Neural cell (in vitro differentiated cells): ENCODE measurements around the gene GDF11. TPM values are rescaled to one million over a fixed set of nuclear protein-coding genes. Genes with fewer than 3 reads are reported as not detected.
A peak's percentile ranks its signal among the peaks of the same experiment; 100 is the strongest.

Source experiments
- H2AFZ ChIP-seq: fragments of 200-600, 300-800 bp; sonication (generic), shearing (Covaris generic); 2 replicates; pipeline ENCODE4 v1.6.0; 2014; ENCODE audit warnings: low read depth, mild to moderate bottlenecking, antibody characterized with exemption, low read length, moderate library complexity
- H3F3A ChIP-seq: fragments of 200-600 bp; shearing (Covaris generic); 2 replicates; pipeline ENCODE4 v1.6.1; 2016; ENCODE audit warnings: mild to moderate bottlenecking, moderate library complexity, mixed read lengths, antibody characterized with exemption, low read length; ENCODE audit not compliant: insufficient read depth, poor library complexity, severe bottlenecking
- H3K27ac ChIP-seq: fragments of 200-600, 300-800 bp; sonication (generic), shearing (Covaris generic); 2 replicates; pipeline ENCODE4 v1.5.1; 2014; ENCODE audit warnings: mild to moderate bottlenecking, low read length, moderate library complexity
- H3K27me3 ChIP-seq: fragments of 300-800, 200-600 bp; sonication (generic), shearing (Covaris generic); 2 replicates; pipeline ENCODE4 v1.6.0; 2014; ENCODE audit warnings: mild to moderate bottlenecking, low read depth, low read length, moderate library complexity; ENCODE audit not compliant: insufficient read depth
- H3K36me3 ChIP-seq: fragments of 300-800, 200-600 bp; sonication (generic), shearing (Covaris generic); 2 replicates; pipeline ENCODE4 v1.5.1; 2014; ENCODE audit warnings: mild to moderate bottlenecking, antibody characterized with exemption, low read length, moderate library complexity; ENCODE audit not compliant: insufficient read depth
- H3K4me2 ChIP-seq: fragments of 300-800, 200-600 bp; sonication (generic), shearing (Covaris generic); 2 replicates; pipeline ENCODE4 v1.6.0; 2014; ENCODE audit warnings: mild to moderate bottlenecking, low read length
- H3K4me3 ChIP-seq: fragments of 300-800, 200-600 bp; sonication (generic), shearing (Covaris generic); 2 replicates; pipeline ENCODE4 v1.5.1; 2014; ENCODE audit warnings: mild to moderate bottlenecking, low read length, moderate library complexity
- H3K79me2 ChIP-seq: fragments of 200-600 bp; shearing (Covaris generic); replicated peaks from 2 replicates; pipeline ENCODE4 v1.6.0; 2014; ENCODE audit warnings: mild to moderate bottlenecking, low read length, moderate library complexity; ENCODE audit not compliant: insufficient read depth
- H3K9ac ChIP-seq: fragments of 300-800, 200-600 bp; sonication (generic), shearing (Covaris generic); 2 replicates; pipeline ENCODE4 v1.6.1; 2016; ENCODE audit warnings: mild to moderate bottlenecking, low read length, mixed read lengths
- H3K9me2 ChIP-seq: fragments of 200-600 bp; shearing (Covaris generic); 2 replicates; pipeline ENCODE4 v1.6.1; 2016; ENCODE audit warnings: mild to moderate bottlenecking, low read length, mixed read lengths; ENCODE audit not compliant: insufficient read depth
- H3K9me3 ChIP-seq: fragments of 200-600, 300-800 bp; sonication (generic), shearing (Covaris generic); 2 replicates; pipeline ENCODE4 v1.6.1; 2016; ENCODE audit warnings: mild to moderate bottlenecking, mixed run types, low read length, moderate library complexity, mixed read lengths
- H4K20me1 ChIP-seq: fragments of 200-600 bp; shearing (Covaris generic); 2 replicates; pipeline ENCODE4 v1.6.1; 2016; ENCODE audit warnings: mild to moderate bottlenecking, mixed run types; ENCODE audit not compliant: insufficient read depth
- CTCF ChIP-seq: fragments of 450-650 bp; IDR thresholded peaks from 2 replicates; pipeline ENCODE4 v1.5.1; 2014; ENCODE audit warnings: antibody characterized with exemption, mild to moderate bottlenecking, moderate library complexity; ENCODE audit not compliant: poor library complexity, severe bottlenecking
- EP300 ChIP-seq: fragments of 450-650 bp; conservative IDR thresholded peaks from 2 replicates; pipeline ENCODE4 v1.6.1; 2014; ENCODE audit warnings: antibody characterized with exemption, mild to moderate bottlenecking, moderate library complexity; ENCODE audit not compliant: poor library complexity, severe bottlenecking
- EZH2 ChIP-seq: fragments of 200-600, 300-800 bp; shearing (Covaris generic), sonication (generic); IDR thresholded peaks from 2 replicates; pipeline ENCODE4 v1.6.1; 2014; ENCODE audit warnings: antibody characterized with exemption, low read length, borderline replicate concordance, mild to moderate bottlenecking; ENCODE audit not compliant: insufficient read depth, poor library complexity, severe bottlenecking
- MXI1 ChIP-seq: fragments of 450-650 bp; conservative IDR thresholded peaks from 2 replicates; pipeline ENCODE4 v1.6.1; 2014; ENCODE audit warnings: antibody characterized with exemption, mild to moderate bottlenecking; ENCODE audit not compliant: poor library complexity, severe bottlenecking
- POLR2AphosphoS5 ChIP-seq: IDR thresholded peaks from 2 replicates; pipeline ENCODE4 v1.6.1; 2012
- RAD21 ChIP-seq: fragments of 450-650 bp; conservative IDR thresholded peaks from 2 replicates; pipeline ENCODE4 v1.6.1; 2014; ENCODE audit warnings: antibody characterized with exemption, mild to moderate bottlenecking, moderate library complexity
- REST ChIP-seq: IDR thresholded peaks from 2 replicates; pipeline ENCODE4 v1.6.1; 2012; ENCODE audit warnings: borderline replicate concordance
- SMC3 ChIP-seq: fragments of 450-650 bp; conservative IDR thresholded peaks from 2 replicates; pipeline ENCODE4 v1.6.1; 2014; ENCODE audit warnings: antibody characterized with exemption, mild to moderate bottlenecking, moderate library complexity; ENCODE audit not compliant: poor library complexity
- TAF1 ChIP-seq: IDR thresholded peaks from 2 replicates; pipeline ENCODE4 v1.6.1; 2012; ENCODE audit warnings: low read depth
- polyA plus RNA-seq: library from polyadenylated mRNA; depleted of rRNA; stranded (reverse); fragments of >200 nt; gene quantifications from 2 replicates; pipeline ENCODE4 v1.2.3, GENCODE V29; 2014

GDF11 gene
- polyA plus RNA-seq, 1 donor from 2014 or later: 16.0 TPM

- no peak overlapping the region for H2AFZ ChIP-seq
- H3K27me3 ChIP-seq: no peaks in the 10 kb centered on the region
- peak overlapping the region; percentile 91 for H3K4me3 ChIP-seq
- H3K9me2 ChIP-seq: no peaks in the 10 kb centered on the region
- H4K20me1 ChIP-seq: no peaks in the 10 kb centered on the region
- no peaks in the 10 kb centered on the region for H3K9me3 ChIP-seq
- peaks cover 19% of the 10 kb centered on the region for H3K79me2 ChIP-seq
- peaks cover 3% of the 10 kb centered on the region for H3K36me3 ChIP-seq
- peak overlapping the region; percentile 90 for H3K4me2 ChIP-seq
- no peaks in the 10 kb centered on the region for H3F3A ChIP-seq
- peak overlapping the region; percentile 97 for H3K9ac ChIP-seq
- no peak for TF ChIP-seq POLR2AphosphoS5
- TF ChIP-seq CTCF: no peak
- no peak for TF ChIP-seq REST
- TF ChIP-seq RAD21: no peak
- no peak for TF ChIP-seq MXI1
- TF ChIP-seq SMC3: no peak
- no peak for TF ChIP-seq TAF1
- TF ChIP-seq EP300: no peak
- TF ChIP-seq EZH2: no peak
- H3K27ac ChIP-seq: no peak overlapping the region
Observed at GRCh38 chr12:55726971-55727370, 16.0 kb upstream of the GDF11 start.

GRCh38 chr12:55727643-55728185 is 15.2 kb upstream of the GDF11 start:
- Histone ChIP-seq H4K20me1 (no peaks in the 10 kb centered on the region), H3K9me2 (no peaks in the 10 kb centered on the region), H3K27ac (peak overlapping the region; percentile 100), H3K9ac (peak overlapping the region; percentile 97), H3K4me3 (peak overlapping the region; percentile 91), H3K27me3 (no peaks in the 10 kb centered on the region), H3K4me2 (peak overlapping the region; percentile 90), H3K9me3 (no peaks in the 10 kb centered on the region), H2AFZ (no peak overlapping the region), H3K79me2 (peaks cover 24% of the 10 kb centered on the region), H3K36me3 (peaks cover 3% of the 10 kb centered on the region), H3F3A (no peaks in the 10 kb centered on the region)
- TF ChIP-seq SMC3 (no peak), EZH2 (no peak), RAD21 (no peak), EP300 (no peak)
